Right lobe of liver (tissue), 6 donors: Measurements from ENCODE around the gene ABHD5. TPM values are rescaled to one million over a fixed set of nuclear protein-coding genes. Genes with fewer than 3 reads are reported as not detected.
"Not testable (repeated sequence)": the region's sequence is repeated elsewhere in the genome, so short reads cannot be mapped to it uniquely, and the experiment has no call there.

Source experiments
- ATAC-seq, 4 donors: fragments of 200-7000 bp; cut with Tn5 transposase; one replicate each; pipeline ENCODE4 v1.9.1; 2020; ENCODE audit warnings: mild to moderate bottlenecking in 4 of 4, moderate library complexity in 4 of 4
- DNase-seq, 3 donors: peaks; one replicate each; pipeline ENCODE4 v3.0.0-alpha.2; 2020
- H3K27ac ChIP-seq, 3 donors: fragments of 200-600 bp; one replicate each; pipeline ENCODE4 v1.8.0; 2022
- H3K27me3 ChIP-seq, 2 donors: fragments of 200-600 bp; one replicate each; pipeline ENCODE4 v1.8.0; 2022
- H3K36me3 ChIP-seq, 4 donors: fragments of 200-600 bp; sonication (generic) in 1 of 4; one replicate each; pipeline versions ENCODE4 v1.5.1 to v1.8.0; 2017 to 2022; ENCODE audit warnings: control low read depth in 1 of 4
- H3K4me1 ChIP-seq, 4 donors: fragments of 200-600 bp; sonication (generic) in 1 of 4; one replicate each; pipeline versions ENCODE4 v1.5.1 to v1.8.0; 2017 to 2022; ENCODE audit warnings: control low read depth in 1 of 4
- H3K4me3 ChIP-seq, 3 donors: fragments of 200-600 bp; one replicate each; pipeline ENCODE4 v1.8.0; 2022
- H3K9me3 ChIP-seq, 4 donors: fragments of 200-600 bp; sonication (generic) in 1 of 4; one replicate each; pipeline versions ENCODE4 v1.5.1 to v1.8.0; 2017 to 2022; ENCODE audit warnings: control low read depth in 1 of 4
- POLR2A ChIP-seq: fragments of 450-650 bp; IDR thresholded peaks from one replicate; pipeline ENCODE4 v1.6.1; 2017; ENCODE audit warnings: antibody characterized with exemption, mild to moderate bottlenecking
- WGBS: methylation state at CpG from one replicate; pipeline ENCODE4 v1.1.6; 2018; ENCODE audit warnings: low coverage, low lambda C conversion rate; ENCODE audit not compliant: insufficient coverage; ENCODE audit errors: missing lambda C conversion rate; 5-methylcytosine and 5-hydroxymethylcytosine counted together
- intact Hi-C, 2 donors: fragments of 100-400 bp; cut with DNase I; formaldehyde crosslinking; loops; one replicate each; pipeline versions ENCODE4 v1.11.2 to v1.14.1; 2022
- total RNA-seq, 6 experiments: library from RNA; depleted of rRNA in 2 of 6; stranded (reverse); fragments of >200 nt in 2 of 6; fragmentation: NEBNext Ultra II Directional in 3 of 6; extraction: Animal tissue kit (Norgen Biotek cat#: 25700) in 3 of 6; gene quantifications; one replicate each; pipeline versions ENCODE4 v1.1.0 to v1.2.4, GENCODE V29; 2016 to 2023
- TF ChIP-seq, protein P1 (sequence below), 4 donors: fragments of 200-600 bp in 3 of 4; fragments of 450-650 bp in 1 of 4; IDR thresholded peaks; one replicate each; pipeline versions ENCODE4 v1.5.1 to v1.8.0; 2016 to 2022; ENCODE audit warnings: antibody characterized with exemption in 4 of 4, mild to moderate bottlenecking in 2 of 4
- donor health status: DM: no; HTN: yes; CAD: no.
- donor health status: DM: no; HTN: no; CAD: no.
- donor health status: DM: no; HTN: no; CAD: no.
- donor health status: DM: no; HTN: yes; CAD: no.
- donor health status: DM: no; HTN: yes; CAD: no.

Gene ABHD5
- total RNA-seq, 6 experiments from 2014 or later = 10.8 to 23.0 (median 14.6) TPM

DNA sequence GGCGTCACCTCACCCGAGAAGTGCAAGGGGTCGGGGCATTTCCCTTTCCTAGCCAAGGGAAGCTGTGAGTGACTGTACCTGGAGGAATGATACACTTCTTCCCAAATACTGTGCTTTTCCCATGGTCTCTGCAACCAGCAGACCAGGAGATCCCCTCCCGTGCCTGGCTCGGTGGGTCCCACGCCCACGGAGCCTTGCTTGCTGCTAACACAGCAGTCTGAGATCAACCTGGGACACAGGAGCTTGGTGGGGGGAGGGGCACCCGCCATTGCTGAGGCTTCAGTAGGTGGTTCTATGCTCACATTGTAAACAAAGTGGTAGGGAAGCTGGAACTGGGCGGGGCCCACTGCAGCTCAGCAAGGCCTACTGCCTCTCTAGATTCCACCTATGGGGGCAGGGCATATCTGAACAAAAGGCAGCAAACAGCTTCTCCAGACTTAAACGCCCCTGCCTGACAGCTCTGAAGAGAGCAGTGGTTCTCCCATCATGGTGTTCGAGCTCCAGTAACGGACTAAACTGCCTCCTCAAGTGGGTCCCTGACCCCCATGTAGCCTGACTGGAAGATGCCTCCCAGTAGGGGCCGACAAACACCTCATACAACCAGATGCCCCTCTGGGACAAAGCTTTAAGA lies 31.4 kb upstream of the ABHD5 start:
- no peak for DNase-seq

DNA sequence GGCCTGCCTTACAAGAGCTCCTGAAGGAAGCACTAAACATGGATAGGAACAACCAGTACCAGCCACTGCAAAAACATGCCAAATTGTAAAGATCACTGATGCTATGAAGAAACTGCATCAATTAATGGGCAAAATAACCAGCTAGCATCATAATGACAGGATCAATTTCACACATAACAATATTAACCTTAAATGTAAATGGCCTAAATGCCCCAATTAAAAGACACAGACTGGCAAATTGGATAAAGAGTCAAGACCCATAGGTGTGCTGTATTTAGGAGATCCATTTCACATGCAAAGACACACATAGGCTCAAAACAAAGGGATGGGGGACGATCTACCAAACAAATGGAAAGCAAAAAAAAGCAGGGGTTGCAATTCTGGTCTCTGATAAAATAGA lies 29.4 kb upstream of the ABHD5 start:
- ATAC-seq, H3K36me3 ChIP-seq, DNase-seq, H3K27ac ChIP-seq, intact Hi-C loops, H3K27me3 ChIP-seq, H3K4me1 ChIP-seq, H3K4me3 ChIP-seq, H3K9me3 ChIP-seq: not testable (repeated sequence)
- WGBS = 86% methylated on average over 1 of the region's 1 CpG

More for the DNA sequence above, 31.4 kb upstream of the ABHD5 start:
- H3K36me3 ChIP-seq = no peaks in the 10 kb centered on the region
- no peaks in the 10 kb centered on the region for H3K4me1 ChIP-seq
- no peak for ATAC-seq
- no peak overlapping the region for H3K4me3 ChIP-seq
- no peak for TF ChIP-seq POLR2A
- WGBS = 88% methylated on average over 6 of the region's 13 CpGs
- no peaks in the 10 kb centered on the region for H3K27me3 ChIP-seq
- no peak overlapping the region for H3K27ac ChIP-seq
- H3K9me3 ChIP-seq = no peaks in the 10 kb centered on the region
- intact Hi-C loops = no loop called here

DNA sequence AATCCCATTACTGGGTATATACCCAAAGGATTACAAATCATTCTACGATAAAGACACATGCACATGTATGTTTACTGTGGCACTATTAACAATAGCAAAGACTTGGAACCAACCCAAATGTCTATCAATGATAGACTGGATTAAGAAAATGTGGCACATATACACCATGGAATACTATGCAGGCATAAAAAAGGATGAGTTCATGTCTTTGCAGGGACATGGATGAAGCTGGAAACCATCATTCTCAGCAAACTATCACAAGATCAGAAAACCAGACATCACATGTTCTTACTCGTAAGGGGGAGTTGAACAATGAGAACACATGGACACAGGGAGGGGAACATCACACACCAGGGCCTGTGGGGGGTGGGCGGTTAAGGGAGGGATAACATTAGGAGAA lies 25.7 kb upstream of the ABHD5 start:
- 84% methylated on average over 2 of the region's 3 CpGs for WGBS
- intact Hi-C loops = not testable (repeated sequence)

DNA sequence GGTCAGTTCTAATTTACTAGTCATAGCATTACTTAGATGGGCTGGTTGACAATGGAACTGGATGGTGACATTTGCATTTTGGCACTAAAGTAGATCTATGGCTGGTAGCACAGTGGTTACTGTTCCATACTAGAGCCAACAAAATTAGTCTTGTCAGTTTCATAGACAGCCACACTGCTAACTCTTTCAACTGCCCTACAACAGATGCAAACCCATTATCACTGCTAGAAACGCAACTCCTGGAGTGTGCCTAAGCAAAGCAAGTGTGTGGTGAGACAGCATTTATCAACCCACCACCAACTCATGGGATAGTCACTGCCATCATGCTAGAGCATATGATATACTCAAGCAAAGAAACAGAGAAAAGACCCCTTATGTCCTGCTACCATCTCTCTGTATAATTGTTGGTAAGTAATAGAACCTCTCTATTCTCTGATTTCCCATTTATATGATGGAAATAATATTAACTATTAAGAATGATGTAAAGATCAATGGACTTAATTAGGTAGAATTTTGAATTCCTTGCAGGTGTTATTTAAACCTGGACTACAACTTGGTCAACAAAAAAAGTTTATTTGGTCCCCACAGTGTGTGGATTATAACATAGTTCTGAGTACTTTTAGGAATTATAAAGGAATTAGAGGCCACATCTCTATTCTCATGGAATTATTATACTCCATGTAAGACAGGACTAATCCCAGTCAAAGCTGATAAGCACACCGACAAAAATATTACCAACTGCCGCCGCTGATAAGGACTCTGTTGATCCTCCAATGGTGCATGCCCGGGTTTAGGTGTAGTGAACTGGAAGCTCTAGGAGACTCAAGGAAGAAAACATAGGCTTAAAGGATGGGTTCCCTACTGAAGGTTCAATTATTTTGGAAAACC lies 19.9 kb upstream of the ABHD5 start:
- WGBS = 91% methylated on average over 4 of the region's 5 CpGs
- no peak for ATAC-seq
- no peak for DNase-seq
- Histone ChIP-seq H3K9me3 (no peaks in the 10 kb centered on the region), H3K4me3 (no peak overlapping the region), H3K27ac (no peak overlapping the region), H3K36me3 (no peaks in the 10 kb centered on the region), H3K27me3 (no peaks in the 10 kb centered on the region), H3K4me1 (no peaks in the 10 kb centered on the region)
- no peak for TF ChIP-seq POLR2A
- TF ChIP-seq, protein P1, sequence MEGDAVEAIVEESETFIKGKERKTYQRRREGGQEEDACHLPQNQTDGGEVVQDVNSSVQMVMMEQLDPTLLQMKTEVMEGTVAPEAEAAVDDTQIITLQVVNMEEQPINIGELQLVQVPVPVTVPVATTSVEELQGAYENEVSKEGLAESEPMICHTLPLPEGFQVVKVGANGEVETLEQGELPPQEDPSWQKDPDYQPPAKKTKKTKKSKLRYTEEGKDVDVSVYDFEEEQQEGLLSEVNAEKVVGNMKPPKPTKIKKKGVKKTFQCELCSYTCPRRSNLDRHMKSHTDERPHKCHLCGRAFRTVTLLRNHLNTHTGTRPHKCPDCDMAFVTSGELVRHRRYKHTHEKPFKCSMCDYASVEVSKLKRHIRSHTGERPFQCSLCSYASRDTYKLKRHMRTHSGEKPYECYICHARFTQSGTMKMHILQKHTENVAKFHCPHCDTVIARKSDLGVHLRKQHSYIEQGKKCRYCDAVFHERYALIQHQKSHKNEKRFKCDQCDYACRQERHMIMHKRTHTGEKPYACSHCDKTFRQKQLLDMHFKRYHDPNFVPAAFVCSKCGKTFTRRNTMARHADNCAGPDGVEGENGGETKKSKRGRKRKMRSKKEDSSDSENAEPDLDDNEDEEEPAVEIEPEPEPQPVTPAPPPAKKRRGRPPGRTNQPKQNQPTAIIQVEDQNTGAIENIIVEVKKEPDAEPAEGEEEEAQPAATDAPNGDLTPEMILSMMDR (IDR thresholded peaks at IDR 0.05) = no peak
- intact Hi-C loops = no loop called here

More for the DNA sequence above, 25.7 kb upstream of the ABHD5 start:
- not testable (repeated sequence) for ATAC-seq, DNase-seq, H3K36me3 ChIP-seq, H3K4me1 ChIP-seq, H3K27me3 ChIP-seq, H3K4me3 ChIP-seq, H3K9me3 ChIP-seq, H3K27ac ChIP-seq

DNA sequence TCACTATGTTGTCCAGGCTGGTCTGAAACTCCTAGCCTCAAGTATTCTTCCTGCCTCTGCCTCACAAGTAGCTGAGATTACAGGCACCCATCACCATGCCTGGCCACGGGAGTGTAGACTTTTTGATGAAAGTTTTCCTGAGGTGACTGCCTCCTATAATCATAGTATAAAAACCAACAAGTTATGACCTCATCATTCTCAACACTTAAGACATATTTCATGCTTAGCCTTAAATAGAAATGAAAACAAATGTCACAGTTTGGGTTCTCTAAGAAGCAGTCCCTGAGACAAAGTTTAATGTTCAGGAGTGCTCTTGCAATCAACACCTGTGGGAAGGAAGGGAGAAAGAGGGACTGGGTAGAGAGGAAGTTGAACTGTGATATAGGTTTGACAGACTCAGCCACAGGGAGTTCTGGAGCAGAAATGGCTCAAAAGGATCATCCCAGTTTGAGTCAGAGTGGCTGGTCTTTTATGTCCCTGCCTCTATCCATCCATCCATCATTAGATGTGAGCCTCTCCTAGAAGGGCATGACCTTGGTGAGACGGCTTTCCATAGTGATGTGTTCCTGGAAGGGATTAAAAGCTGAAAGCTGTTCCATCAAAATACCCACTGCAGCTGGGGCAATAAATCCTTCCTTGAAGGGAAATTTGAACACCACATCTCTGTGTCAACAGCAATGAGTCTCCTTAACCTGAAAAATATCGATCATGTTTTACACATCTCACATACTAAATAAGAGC lies 16.2 kb upstream of the ABHD5 start:
- H3K36me3 ChIP-seq = no peaks in the 10 kb centered on the region
- WGBS = 86% methylated on average over 2 of the region's 3 CpGs
- H3K27ac ChIP-seq = no peak overlapping the region
- DNase-seq (no peak), ATAC-seq (no peak)
- no peaks in the 10 kb centered on the region for H3K4me1 ChIP-seq
- H3K9me3 ChIP-seq = no peaks in the 10 kb centered on the region
- intact Hi-C loops = no loop called here
- H3K4me3 ChIP-seq = no peak overlapping the region
- TF ChIP-seq, protein P1 (IDR thresholded peaks at IDR 0.05) = no peak
- H3K27me3 ChIP-seq = no peaks in the 10 kb centered on the region

DNA sequence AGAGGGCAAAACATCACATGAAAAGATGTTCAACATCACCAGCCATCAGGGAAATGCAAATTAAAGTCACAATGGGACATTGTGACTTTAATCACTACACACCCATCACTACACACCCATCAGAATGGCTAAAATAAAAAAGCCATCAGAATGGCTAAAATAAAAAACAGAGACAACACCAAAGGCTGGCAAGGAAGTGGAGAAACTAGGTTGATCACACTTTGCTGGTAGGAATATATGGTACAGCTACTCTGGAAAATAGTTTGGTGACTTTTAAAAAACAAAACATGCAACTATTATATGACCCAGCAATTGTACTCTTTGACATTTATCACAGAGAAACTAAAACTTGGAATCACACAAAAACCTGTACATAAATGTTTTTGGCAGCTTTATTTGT lies 15.1 kb upstream of the ABHD5 start:
- no peak for TF ChIP-seq POLR2A
- TF ChIP-seq, protein P1 (IDR thresholded peaks at IDR 0.05) = no peak
- intact Hi-C loops = no loop called here
- Histone ChIP-seq H3K4me1 (no peaks in the 10 kb centered on the region), H3K36me3 (no peaks in the 10 kb centered on the region), H3K27ac (no peak overlapping the region), H3K27me3 (no peaks in the 10 kb centered on the region), H3K9me3 (no peaks in the 10 kb centered on the region), H3K4me3 (no peak overlapping the region)
- DNase-seq (no peak), ATAC-seq (no peak)
